K562 (cell line): ENCODE data around the gene WDR27.

Experiments
- CEBPB ChIP-seq: fragments of 450-650 bp; IDR thresholded peaks from 2 replicates; pipeline ENCODE4 v1.6.1; 2016; ENCODE audit warnings: missing genetic modification characterization, missing compliant biosample characterization
- CTCF ChIP-seq, 3 experiments: IDR thresholded peaks in 2 of 3; conservative IDR thresholded peaks in 1 of 3; 2 replicates each; pipeline ENCODE4 v1.5.1; 2011 to 2012; ENCODE audit warnings: low read length in 3 of 3, mild to moderate bottlenecking in 3 of 3, control low read depth in 2 of 3, improper control_type of control experiment in 1 of 3, inconsistent platforms in 1 of 3, low read depth in 1 of 3, mixed read lengths in 1 of 3, moderate library complexity in 1 of 3; ENCODE audit not compliant: insufficient read depth in 2 of 3
- EGR1 ChIP-seq: fragments of 450-650 bp; conservative IDR thresholded peaks from 2 replicates; pipeline ENCODE4 v1.6.1; 2017; ENCODE audit warnings: mild to moderate bottlenecking
- JUNB ChIP-seq: fragments of 450-650 bp; formaldehyde crosslinking; conservative IDR thresholded peaks from 2 replicates; pipeline ENCODE4 v1.4.0; 2020; ENCODE audit warnings: mild to moderate bottlenecking
- NFIX ChIP-seq: fragments of 250-450 bp; sonication (Bioruptor Pico); IDR thresholded peaks from 2 replicates; pipeline ENCODE4 v1.4.0; 2020; ENCODE audit warnings: low read depth, mild to moderate bottlenecking, moderate library complexity
- RFX5 ChIP-seq: IDR thresholded peaks from 2 replicates; pipeline ENCODE4 v1.6.1; 2011; ENCODE audit warnings: low read depth, mild to moderate bottlenecking, improper control_type of control experiment, low read length
- ZNF134 ChIP-seq: fragments of 250-450 bp; sonication (Bioruptor Pico); conservative IDR thresholded peaks from 2 replicates; pipeline ENCODE4 v1.4.0; 2020

GRCh38 chr6:169719117-169719516 lies 17.3 kb upstream of the WDR27 start:
- TF ChIP-seq CTCF (IDR thresholded peaks at IDR 0.05 in 2 of 3, conservative IDR thresholded peaks at IDR 0.05 in 1 of 3; ENCODE audit: insufficient read depth in 2 of 3, low read depth in 1 of 3, low read length in 3 of 3): no peak
- no peak for TF ChIP-seq NFIX
- no peak for TF ChIP-seq RFX5
- no peak for TF ChIP-seq CEBPB
- TF ChIP-seq EGR1: no peak
- TF ChIP-seq JUNB (CRISPR knock-in tag): no peak
- no peak for TF ChIP-seq ZNF134 (CRISPR knock-in tag)
